Tibial artery (tissue), 4 donors: ENCODE results near the gene VPS37C.

Experiments
- DNase-seq, 2 donors: peaks; one replicate each; pipeline ENCODE4 v3.0.0-alpha.2; 2019
- H3K27ac ChIP-seq, 2 donors: fragments of 200-600 bp; sonication (generic) in 1 of 2; 1 replicate in 1 of 2; 2 replicates in 1 of 2; pipeline ENCODE4 v1.5.1; 2018 to 2019; ENCODE audit warnings: mild to moderate bottlenecking in 1 of 2
- H3K27me3 ChIP-seq, 2 donors: fragments of 200-600 bp; sonication (generic) in 1 of 2; one replicate each; pipeline versions ENCODE4 v1.5.1 to v1.6.0; 2016 to 2019
- H3K36me3 ChIP-seq, 3 donors: fragments of 200-600 bp; sonication (generic) in 2 of 3; one replicate each; pipeline ENCODE4 v1.5.1; 2016 to 2019; ENCODE audit warnings: mild to moderate bottlenecking in 2 of 3
- H3K4me1 ChIP-seq, 4 donors: fragments of 200-600 bp; sonication (generic) in 2 of 4; 1 replicate in 3 of 4; 2 replicates in 1 of 4; pipeline ENCODE4 v1.5.1; 2016 to 2019
- H3K4me3 ChIP-seq, 2 donors: fragments of 200-600 bp; sonication (generic) in 1 of 2; 1 replicate in 1 of 2; 2 replicates in 1 of 2; pipeline ENCODE4 v1.5.1; 2018 to 2019; ENCODE audit warnings: mild to moderate bottlenecking in 2 of 2
- H3K9me3 ChIP-seq, 3 donors: fragments of 200-600 bp; sonication (generic) in 1 of 3; one replicate each; pipeline ENCODE4 v1.5.1; 2016 to 2019
- CTCF ChIP-seq, 2 experiments: fragments of 200-600 bp in 1 of 2; fragments of 450-650 bp in 1 of 2; IDR thresholded peaks; one replicate each; pipeline ENCODE4 v1.5.1; 2017 to 2019; ENCODE audit warnings: antibody characterized with exemption in 2 of 2, mild to moderate bottlenecking in 1 of 2, moderate library complexity in 1 of 2
- intact Hi-C: fragments of 100-400 bp; cut with DNase I; formaldehyde crosslinking; loops from one replicate; pipeline ENCODE4 v1.15.0; 2023; ENCODE audit warnings: low total_unique reads

The VPS37C gene

GRCh38 chr11:61164606-61165424 lies 3.6 kb upstream of the VPS37C start:
- peaks cover 0 to 18% (median 10%) of the 10 kb centered on the region in 4 donors for H3K4me1 ChIP-seq
- no peaks in the 10 kb centered on the region for H3K36me3 ChIP-seq
- TF ChIP-seq CTCF (IDR thresholded peaks at IDR 0.05) = no peak
- H3K4me3 ChIP-seq = no peak overlapping the region
- intact Hi-C loops = no loop called here
- H3K27me3 ChIP-seq = no peaks in the 10 kb centered on the region
- no peak overlapping the region for H3K27ac ChIP-seq
- DNase-seq = no peak
- no peaks in the 10 kb centered on the region for H3K9me3 ChIP-seq

DNA sequence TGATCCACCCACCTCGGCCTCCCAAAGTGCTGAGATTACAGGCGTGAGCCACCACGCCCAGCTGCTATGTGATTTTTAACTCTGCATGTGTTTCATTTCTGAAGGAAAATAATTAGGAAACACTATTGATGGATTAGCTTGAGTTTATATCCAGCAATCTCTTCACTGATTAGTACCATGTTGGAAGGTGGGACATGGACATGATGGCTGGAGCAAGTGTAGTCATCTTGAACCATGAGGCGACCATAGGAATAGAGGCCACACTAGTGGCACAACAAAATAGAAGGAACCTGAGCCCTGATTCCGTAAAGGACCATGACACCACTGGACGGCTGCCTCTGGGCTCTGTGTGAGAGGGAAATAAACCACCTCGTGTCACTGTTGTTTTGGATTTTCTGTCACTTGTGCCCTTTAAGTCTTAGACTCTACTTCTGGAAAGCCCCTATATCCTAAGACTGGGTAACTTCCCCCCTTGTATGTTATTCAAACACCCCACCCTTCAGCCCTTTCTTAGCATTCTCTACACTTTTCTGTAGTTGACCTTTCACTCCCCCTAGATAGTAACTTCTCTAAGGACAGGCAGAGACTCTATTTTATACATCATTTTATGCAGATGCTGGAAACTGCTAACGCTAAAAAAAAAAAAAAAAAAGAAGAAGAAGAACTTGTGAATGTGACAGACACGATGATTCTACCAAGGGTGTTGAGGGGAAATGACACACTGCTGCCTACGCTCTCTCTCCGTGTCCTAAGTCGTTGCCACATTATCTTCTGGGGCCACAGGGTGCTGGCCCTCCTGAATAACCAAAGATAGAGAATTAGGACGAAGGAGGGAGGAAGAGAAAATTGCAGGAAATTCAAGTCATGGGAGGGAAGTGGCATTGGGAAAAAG lies 2.7 kb upstream of the VPS37C start:
- Histone ChIP-seq H3K4me1 (peaks cover 0 to 26% (median 16%) of the 10 kb centered on the region in 4 donors), H3K4me3 (no peak overlapping the region), H3K27ac (no peak overlapping the region), H3K27me3 (no peaks in the 10 kb centered on the region), H3K36me3 (no peaks in the 10 kb centered on the region), H3K9me3 (no peaks in the 10 kb centered on the region)
- DNase-seq = no peak
- intact Hi-C loops = no loop called here
- TF ChIP-seq CTCF (IDR thresholded peaks at IDR 0.05) = no peak

DNA sequence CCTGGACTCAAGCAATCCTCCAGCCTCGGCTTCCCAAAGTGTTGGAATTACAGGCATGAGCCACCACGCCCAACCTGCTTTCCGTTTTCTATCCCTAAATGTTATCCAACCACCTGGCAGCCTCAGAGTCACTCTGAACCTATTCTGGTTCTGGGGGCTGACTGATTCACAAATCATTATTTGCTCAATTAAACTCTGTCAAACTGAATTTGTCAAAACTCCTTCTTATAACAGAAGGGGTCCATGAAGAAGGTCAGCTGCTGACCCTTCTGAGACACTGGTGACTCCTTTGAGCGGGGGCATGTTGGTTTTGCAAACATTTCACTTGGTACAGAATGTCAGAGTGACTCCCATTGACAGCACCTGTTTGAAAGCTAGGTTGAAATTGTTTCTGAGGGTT lies 1.8 kb upstream of the VPS37C start:
- Histone ChIP-seq H3K4me1 (peaks cover 0 to 34% (median 22%) of the 10 kb centered on the region in 4 donors), H3K4me3 (no peak overlapping the region), H3K9me3 (no peaks in the 10 kb centered on the region), H3K27me3 (no peaks in the 10 kb centered on the region), H3K36me3 (no peaks in the 10 kb centered on the region), H3K27ac (no peak overlapping the region)
- intact Hi-C loops = no loop called here
- DNase-seq = no peak
- no peak for TF ChIP-seq CTCF (IDR thresholded peaks at IDR 0.05)

DNA sequence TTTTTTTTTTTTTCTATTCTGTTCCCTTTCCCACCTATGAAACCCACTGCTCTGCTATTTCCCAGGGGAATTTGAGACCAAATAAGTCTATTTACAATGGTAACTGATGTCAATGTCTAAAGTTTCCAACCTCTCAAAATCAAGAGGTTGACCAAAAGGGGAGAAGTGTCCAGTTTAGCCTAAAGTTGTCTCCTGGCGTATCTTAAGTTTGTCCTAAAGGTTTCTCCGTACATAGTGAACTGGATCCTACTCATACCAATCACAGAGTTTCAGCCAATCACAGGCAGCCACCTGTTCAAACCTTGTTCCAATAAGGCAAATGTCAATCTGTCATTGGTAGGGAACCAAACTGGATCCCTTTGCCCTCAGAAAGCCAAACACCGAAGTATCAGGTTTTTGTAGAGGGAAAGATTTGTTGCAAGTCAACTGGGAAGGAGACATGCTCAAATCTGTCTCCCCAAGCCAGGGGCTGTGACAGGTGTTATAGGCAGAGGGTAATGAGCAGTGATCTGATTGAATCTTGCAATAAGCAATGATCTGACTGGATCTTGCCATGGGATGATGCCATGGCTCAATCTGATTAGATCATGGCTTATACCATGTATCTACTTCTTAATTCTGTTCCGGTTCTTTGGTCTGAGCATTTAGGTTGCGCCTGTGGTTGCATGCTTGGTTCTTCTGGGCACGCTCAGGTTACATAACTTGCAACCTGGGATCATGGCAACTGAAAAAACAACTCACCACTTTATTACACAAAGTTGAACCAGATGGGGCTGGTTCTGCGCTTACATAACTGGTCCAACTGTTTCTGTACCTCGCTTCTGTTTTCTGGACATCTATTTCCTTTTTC lies 1.1 kb upstream of the VPS37C start:
- H3K36me3 ChIP-seq = no peaks in the 10 kb centered on the region
- intact Hi-C loops = no loop called here
- H3K4me1 ChIP-seq = peaks cover 0 to 34% (median 22%) of the 10 kb centered on the region in 4 donors
- peak overlapping the region; percentile 68 to 85 for H3K4me3 ChIP-seq
- H3K9me3 ChIP-seq = no peaks in the 10 kb centered on the region
- no peak for TF ChIP-seq CTCF (IDR thresholded peaks at IDR 0.05)
- DNase-seq = no peak
- H3K27me3 ChIP-seq = no peaks in the 10 kb centered on the region
- H3K27ac ChIP-seq = peak overlapping the region; percentile 91 to 98
